GM23338 (cell line): ENCODE data around the gene TPP1. TPM values are rescaled to one million over a fixed set of nuclear protein-coding genes. Genes with fewer than 3 reads are reported as not detected.

Experiments used
- ATAC-seq: fragments of 200-7000 bp; cut with Tn5 transposase; 3 replicates; pipeline ENCODE4 v1.9.1; 2020
- DNase-seq: peaks from one replicate; pipeline ENCODE4 v3.0.0-alpha.2; 2015; ENCODE audit warnings: low spot score
- H2AFZ ChIP-seq: fragments of 200-600 bp; sonication (generic); 2 replicates; pipeline ENCODE4 v1.8.0; 2016; ENCODE audit warnings: antibody characterized with exemption, mild to moderate bottlenecking, moderate library complexity
- H3F3A ChIP-seq: fragments of 200-600 bp; sonication (generic); replicated peaks from 2 replicates; pipeline ENCODE4 v1.8.0; 2017; ENCODE audit warnings: antibody characterized with exemption, mixed run types, low read depth
- H3K27ac ChIP-seq: fragments of 200-600 bp; sonication (generic); 2 replicates; pipeline ENCODE4 v1.6.1; 2016; ENCODE audit warnings: low read depth
- H3K27me3 ChIP-seq: fragments of 200-600 bp; sonication (generic); 2 replicates; pipeline ENCODE4 v1.8.0; 2016; ENCODE audit warnings: mild to moderate bottlenecking, mixed run types, moderate library complexity; ENCODE audit not compliant: insufficient read depth
- H3K36me3 ChIP-seq: fragments of 200-600 bp; sonication (generic); 2 replicates; pipeline ENCODE4 v1.8.0; 2016; ENCODE audit warnings: mild to moderate bottlenecking; ENCODE audit not compliant: insufficient read depth
- H3K4me1 ChIP-seq: fragments of 200-600 bp; sonication (generic); 2 replicates; pipeline ENCODE4 v1.8.0; 2016; ENCODE audit warnings: mild to moderate bottlenecking, moderate library complexity; ENCODE audit not compliant: insufficient read depth
- H3K4me2 ChIP-seq: fragments of 200-600 bp; sonication (generic); 2 replicates; pipeline ENCODE4 v1.7.1; 2017; ENCODE audit warnings: mixed run types
- H3K4me3 ChIP-seq: fragments of 200-600 bp; sonication (generic); 2 replicates; pipeline ENCODE4 v1.6.1; 2016; ENCODE audit warnings: mixed run types
- H3K79me2 ChIP-seq: fragments of 200-600 bp; sonication (generic); replicated peaks from 2 replicates; pipeline ENCODE4 v1.8.0; 2017; ENCODE audit warnings: mild to moderate bottlenecking; ENCODE audit not compliant: insufficient read depth
- H3K9me2 ChIP-seq: fragments of 200-600 bp; sonication (generic); 2 replicates; pipeline ENCODE4 v1.8.0; 2017; ENCODE audit not compliant: insufficient read depth
- H4K20me1 ChIP-seq: fragments of 200-600 bp; sonication (generic); replicated peaks from 2 replicates; pipeline ENCODE4 v1.8.0; 2017; ENCODE audit warnings: mild to moderate bottlenecking; ENCODE audit not compliant: insufficient read depth
- H3K27ac Mint-ChIP-seq: 2 replicates; pipeline ENCODE4 v1.8.0; 2020; ENCODE audit warnings: inconsistent platforms, mild to moderate bottlenecking, moderate library complexity, mixed read lengths
- H3K27me3 Mint-ChIP-seq: 3 replicates; pipeline ENCODE4 v1.8.0; 2022; ENCODE audit warnings: low read depth, mild to moderate bottlenecking, moderate library complexity, mixed read lengths, inconsistent platforms; ENCODE audit not compliant: insufficient read depth, poor library complexity
- H3K36me3 Mint-ChIP-seq: 3 replicates; pipeline ENCODE4 v1.8.0; 2021; ENCODE audit warnings: low read depth, mild to moderate bottlenecking, inconsistent platforms, moderate library complexity, mixed read lengths
- H3K4me1 Mint-ChIP-seq: 3 replicates; pipeline ENCODE4 v1.8.0; 2020; ENCODE audit warnings: mild to moderate bottlenecking, inconsistent platforms, mixed read lengths
- H3K4me3 Mint-ChIP-seq: 3 replicates; pipeline ENCODE4 v1.8.0; 2021; ENCODE audit warnings: moderate library complexity, mild to moderate bottlenecking, inconsistent platforms, mixed read lengths
- H3K9me3 Mint-ChIP-seq: 3 replicates; pipeline ENCODE4 v1.8.0; 2020; ENCODE audit warnings: moderate library complexity, mild to moderate bottlenecking, inconsistent platforms, mixed read lengths
- CREB1 ChIP-seq: fragments of 250-450 bp; sonication (Bioruptor Pico); IDR thresholded peaks from 2 replicates; pipeline ENCODE4 v1.5.0; 2020; ENCODE audit warnings: low read depth, mild to moderate bottlenecking, moderate library complexity
- EZH2 ChIP-seq: fragments of 200-600 bp; sonication (generic); IDR thresholded peaks from one replicate; pipeline ENCODE4 v1.8.0; 2017; ENCODE audit warnings: antibody characterized with exemption, mild to moderate bottlenecking, low read depth; ENCODE audit not compliant: unreplicated experiment
- EZH2phosphoT487 ChIP-seq: fragments of 200-600 bp; sonication (generic); IDR thresholded peaks from one replicate; pipeline ENCODE4 v1.8.1; 2018; ENCODE audit warnings: antibody characterized with exemption; ENCODE audit not compliant: unreplicated experiment
- JUNB ChIP-seq: IDR thresholded peaks from one replicate; pipeline ENCODE4 v1.6.1; 2016; ENCODE audit warnings: antibody characterized with exemption; ENCODE audit not compliant: unreplicated experiment
- NANOG ChIP-seq: IDR thresholded peaks from 2 replicates; pipeline ENCODE4 v1.6.1; 2016; ENCODE audit warnings: antibody characterized with exemption, borderline replicate concordance
- POLR2AphosphoS5 ChIP-seq: IDR thresholded peaks from 2 replicates; pipeline ENCODE4 v1.6.1; 2016; ENCODE audit warnings: antibody characterized with exemption, low read depth
- STAT1 ChIP-seq: IDR thresholded peaks from one replicate; pipeline ENCODE4 v1.6.1; 2016; ENCODE audit warnings: antibody characterized with exemption; ENCODE audit not compliant: unreplicated experiment
- ZNF114 ChIP-seq: fragments of 250-450 bp; sonication (Bioruptor Pico); IDR thresholded peaks from 2 replicates; pipeline ENCODE4 v1.5.0; 2020; ENCODE audit warnings: mild to moderate bottlenecking, moderate library complexity
- ZNF331 ChIP-seq: fragments of 250-450 bp; sonication (Bioruptor Pico); IDR thresholded peaks from 2 replicates; pipeline ENCODE4 v1.5.0; 2020; ENCODE audit warnings: low read depth, mild to moderate bottlenecking, moderate library complexity
- polyA plus RNA-seq: library from polyadenylated mRNA; unstranded; fragments of >200 nt; fragmentation: Nextera tagmentation; extraction: Ambion mirVana; gene quantifications from 2 replicates; pipeline ENCODE4 v1.2.1, GENCODE V29; 2016
- total RNA-seq: library from RNA; depleted of rRNA; stranded (reverse); fragments of >200 nt; shearing (Covaris generic); gene quantifications from 2 replicates; pipeline ENCODE4 v1.2.3, GENCODE V29; 2014
- TF ChIP-seq, protein P1 (sequence below): IDR thresholded peaks from one replicate; pipeline ENCODE4 v1.6.1; 2018; ENCODE audit warnings: antibody characterized with exemption; ENCODE audit not compliant: unreplicated experiment
- TF ChIP-seq, protein P2 (sequence below): IDR thresholded peaks from 2 replicates; pipeline ENCODE4 v1.6.1; 2016; ENCODE audit warnings: antibody characterized with exemption
- TF ChIP-seq, protein P3 (sequence below): fragments of 250-450 bp; sonication (Bioruptor Pico); IDR thresholded peaks from 2 replicates; pipeline ENCODE4 v1.5.0; 2020; ENCODE audit warnings: mild to moderate bottlenecking, moderate library complexity
- TF ChIP-seq, protein P4 (sequence below), 2 experiments: fragments of 200-600 bp in 1 of 2; sonication (generic) in 1 of 2; conservative IDR thresholded peaks; 2 replicates each; pipeline versions ENCODE4 v1.5.1 to v1.6.1; 2016 to 2017; ENCODE audit warnings: antibody characterized with exemption in 2 of 2, low read depth in 2 of 2, mild to moderate bottlenecking in 2 of 2, moderate library complexity in 1 of 2

The TPP1 gene
- total and polyA plus RNA-seq, 2 experiments from 2014 or later: 21.7 to 49.7 TPM

DNA sequence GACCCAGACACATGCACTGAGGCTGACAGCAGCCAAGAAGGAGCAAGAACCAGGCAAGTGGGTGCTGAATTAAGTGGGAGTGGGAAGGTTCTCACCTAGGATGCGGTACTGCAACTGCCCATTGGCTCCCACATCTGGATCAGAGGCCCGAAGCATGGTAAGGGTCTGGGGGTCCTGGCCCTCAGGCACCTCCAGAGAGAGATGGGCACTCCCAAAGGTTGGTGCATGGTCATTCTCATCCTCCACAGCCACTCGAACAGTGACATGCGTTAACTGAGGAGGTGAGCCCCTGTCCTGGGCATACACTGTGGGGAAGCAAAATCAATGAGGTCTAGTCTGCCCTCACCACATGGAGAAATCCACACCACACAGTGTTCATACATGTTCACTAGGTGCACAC lies 9.3 kb upstream of the TPP1 start:
- TF ChIP-seq JUNB: no peak
- TF ChIP-seq STAT1: no peak
- TF ChIP-seq POLR2AphosphoS5: no peak
- no peak for TF ChIP-seq EZH2phosphoT487
- TF ChIP-seq, protein P1, sequence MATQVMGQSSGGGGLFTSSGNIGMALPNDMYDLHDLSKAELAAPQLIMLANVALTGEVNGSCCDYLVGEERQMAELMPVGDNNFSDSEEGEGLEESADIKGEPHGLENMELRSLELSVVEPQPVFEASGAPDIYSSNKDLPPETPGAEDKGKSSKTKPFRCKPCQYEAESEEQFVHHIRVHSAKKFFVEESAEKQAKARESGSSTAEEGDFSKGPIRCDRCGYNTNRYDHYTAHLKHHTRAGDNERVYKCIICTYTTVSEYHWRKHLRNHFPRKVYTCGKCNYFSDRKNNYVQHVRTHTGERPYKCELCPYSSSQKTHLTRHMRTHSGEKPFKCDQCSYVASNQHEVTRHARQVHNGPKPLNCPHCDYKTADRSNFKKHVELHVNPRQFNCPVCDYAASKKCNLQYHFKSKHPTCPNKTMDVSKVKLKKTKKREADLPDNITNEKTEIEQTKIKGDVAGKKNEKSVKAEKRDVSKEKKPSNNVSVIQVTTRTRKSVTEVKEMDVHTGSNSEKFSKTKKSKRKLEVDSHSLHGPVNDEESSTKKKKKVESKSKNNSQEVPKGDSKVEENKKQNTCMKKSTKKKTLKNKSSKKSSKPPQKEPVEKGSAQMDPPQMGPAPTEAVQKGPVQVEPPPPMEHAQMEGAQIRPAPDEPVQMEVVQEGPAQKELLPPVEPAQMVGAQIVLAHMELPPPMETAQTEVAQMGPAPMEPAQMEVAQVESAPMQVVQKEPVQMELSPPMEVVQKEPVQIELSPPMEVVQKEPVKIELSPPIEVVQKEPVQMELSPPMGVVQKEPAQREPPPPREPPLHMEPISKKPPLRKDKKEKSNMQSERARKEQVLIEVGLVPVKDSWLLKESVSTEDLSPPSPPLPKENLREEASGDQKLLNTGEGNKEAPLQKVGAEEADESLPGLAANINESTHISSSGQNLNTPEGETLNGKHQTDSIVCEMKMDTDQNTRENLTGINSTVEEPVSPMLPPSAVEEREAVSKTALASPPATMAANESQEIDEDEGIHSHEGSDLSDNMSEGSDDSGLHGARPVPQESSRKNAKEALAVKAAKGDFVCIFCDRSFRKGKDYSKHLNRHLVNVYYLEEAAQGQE: no peak
- TF ChIP-seq, protein P2, sequence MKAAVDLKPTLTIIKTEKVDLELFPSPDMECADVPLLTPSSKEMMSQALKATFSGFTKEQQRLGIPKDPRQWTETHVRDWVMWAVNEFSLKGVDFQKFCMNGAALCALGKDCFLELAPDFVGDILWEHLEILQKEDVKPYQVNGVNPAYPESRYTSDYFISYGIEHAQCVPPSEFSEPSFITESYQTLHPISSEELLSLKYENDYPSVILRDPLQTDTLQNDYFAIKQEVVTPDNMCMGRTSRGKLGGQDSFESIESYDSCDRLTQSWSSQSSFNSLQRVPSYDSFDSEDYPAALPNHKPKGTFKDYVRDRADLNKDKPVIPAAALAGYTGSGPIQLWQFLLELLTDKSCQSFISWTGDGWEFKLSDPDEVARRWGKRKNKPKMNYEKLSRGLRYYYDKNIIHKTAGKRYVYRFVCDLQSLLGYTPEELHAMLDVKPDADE: no peak
- no peak for TF ChIP-seq EZH2
- TF ChIP-seq NANOG: no peak
- TF ChIP-seq, protein P3, sequence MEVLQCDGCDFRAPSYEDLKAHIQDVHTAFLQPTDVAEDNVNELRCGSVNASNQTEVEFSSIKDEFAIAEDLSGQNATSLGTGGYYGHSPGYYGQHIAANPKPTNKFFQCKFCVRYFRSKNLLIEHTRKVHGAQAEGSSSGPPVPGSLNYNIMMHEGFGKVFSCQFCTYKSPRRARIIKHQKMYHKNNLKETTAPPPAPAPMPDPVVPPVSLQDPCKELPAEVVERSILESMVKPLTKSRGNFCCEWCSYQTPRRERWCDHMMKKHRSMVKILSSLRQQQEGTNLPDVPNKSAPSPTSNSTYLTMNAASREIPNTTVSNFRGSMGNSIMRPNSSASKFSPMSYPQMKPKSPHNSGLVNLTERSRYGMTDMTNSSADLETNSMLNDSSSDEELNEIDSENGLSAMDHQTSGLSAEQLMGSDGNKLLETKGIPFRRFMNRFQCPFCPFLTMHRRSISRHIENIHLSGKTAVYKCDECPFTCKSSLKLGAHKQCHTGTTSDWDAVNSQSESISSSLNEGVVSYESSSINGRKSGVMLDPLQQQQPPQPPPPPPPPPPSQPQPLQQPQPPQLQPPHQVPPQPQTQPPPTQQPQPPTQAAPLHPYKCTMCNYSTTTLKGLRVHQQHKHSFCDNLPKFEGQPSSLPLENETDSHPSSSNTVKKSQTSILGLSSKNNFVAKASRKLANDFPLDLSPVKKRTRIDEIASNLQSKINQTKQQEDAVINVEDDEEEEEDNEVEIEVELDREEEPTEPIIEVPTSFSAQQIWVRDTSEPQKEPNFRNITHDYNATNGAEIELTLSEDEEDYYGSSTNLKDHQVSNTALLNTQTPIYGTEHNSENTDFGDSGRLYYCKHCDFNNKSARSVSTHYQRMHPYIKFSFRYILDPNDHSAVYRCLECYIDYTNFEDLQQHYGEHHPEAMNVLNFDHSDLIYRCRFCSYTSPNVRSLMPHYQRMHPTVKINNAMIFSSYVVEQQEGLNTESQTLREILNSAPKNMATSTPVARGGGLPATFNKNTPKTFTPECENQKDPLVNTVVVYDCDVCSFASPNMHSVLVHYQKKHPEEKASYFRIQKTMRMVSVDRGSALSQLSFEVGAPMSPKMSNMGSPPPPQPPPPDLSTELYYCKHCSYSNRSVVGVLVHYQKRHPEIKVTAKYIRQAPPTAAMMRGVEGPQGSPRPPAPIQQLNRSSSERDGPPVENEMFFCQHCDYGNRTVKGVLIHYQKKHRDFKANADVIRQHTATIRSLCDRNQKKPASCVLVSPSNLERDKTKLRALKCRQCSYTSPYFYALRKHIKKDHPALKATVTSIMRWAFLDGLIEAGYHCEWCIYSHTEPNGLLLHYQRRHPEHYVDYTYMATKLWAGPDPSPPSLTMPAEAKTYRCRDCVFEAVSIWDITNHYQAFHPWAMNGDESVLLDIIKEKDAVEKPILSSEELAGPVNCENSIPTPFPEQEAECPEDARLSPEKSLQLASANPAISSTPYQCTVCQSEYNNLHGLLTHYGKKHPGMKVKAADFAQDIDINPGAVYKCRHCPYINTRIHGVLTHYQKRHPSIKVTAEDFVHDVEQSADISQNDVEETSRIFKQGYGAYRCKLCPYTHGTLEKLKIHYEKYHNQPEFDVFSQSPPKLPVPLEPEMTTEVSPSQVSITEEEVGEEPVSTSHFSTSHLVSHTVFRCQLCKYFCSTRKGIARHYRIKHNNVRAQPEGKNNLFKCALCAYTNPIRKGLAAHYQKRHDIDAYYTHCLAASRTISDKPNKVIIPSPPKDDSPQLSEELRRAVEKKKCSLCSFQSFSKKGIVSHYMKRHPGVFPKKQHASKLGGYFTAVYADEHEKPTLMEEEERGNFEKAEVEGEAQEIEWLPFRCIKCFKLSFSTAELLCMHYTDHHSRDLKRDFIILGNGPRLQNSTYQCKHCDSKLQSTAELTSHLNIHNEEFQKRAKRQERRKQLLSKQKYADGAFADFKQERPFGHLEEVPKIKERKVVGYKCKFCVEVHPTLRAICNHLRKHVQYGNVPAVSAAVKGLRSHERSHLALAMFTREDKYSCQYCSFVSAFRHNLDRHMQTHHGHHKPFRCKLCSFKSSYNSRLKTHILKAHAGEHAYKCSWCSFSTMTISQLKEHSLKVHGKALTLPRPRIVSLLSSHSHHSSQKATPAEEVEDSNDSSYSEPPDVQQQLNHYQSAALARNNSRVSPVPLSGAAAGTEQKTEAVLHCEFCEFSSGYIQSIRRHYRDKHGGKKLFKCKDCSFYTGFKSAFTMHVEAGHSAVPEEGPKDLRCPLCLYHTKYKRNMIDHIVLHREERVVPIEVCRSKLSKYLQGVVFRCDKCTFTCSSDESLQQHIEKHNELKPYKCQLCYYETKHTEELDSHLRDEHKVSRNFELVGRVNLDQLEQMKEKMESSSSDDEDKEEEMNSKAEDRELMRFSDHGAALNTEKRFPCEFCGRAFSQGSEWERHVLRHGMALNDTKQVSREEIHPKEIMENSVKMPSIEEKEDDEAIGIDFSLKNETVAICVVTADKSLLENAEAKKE: no peak
- no peak for TF ChIP-seq ZNF331
- TF ChIP-seq ZNF114 (CRISPR knock-in tag): no peak
- TF ChIP-seq CREB1 (CRISPR knock-in tag): no peak
- TF ChIP-seq, protein P4, sequence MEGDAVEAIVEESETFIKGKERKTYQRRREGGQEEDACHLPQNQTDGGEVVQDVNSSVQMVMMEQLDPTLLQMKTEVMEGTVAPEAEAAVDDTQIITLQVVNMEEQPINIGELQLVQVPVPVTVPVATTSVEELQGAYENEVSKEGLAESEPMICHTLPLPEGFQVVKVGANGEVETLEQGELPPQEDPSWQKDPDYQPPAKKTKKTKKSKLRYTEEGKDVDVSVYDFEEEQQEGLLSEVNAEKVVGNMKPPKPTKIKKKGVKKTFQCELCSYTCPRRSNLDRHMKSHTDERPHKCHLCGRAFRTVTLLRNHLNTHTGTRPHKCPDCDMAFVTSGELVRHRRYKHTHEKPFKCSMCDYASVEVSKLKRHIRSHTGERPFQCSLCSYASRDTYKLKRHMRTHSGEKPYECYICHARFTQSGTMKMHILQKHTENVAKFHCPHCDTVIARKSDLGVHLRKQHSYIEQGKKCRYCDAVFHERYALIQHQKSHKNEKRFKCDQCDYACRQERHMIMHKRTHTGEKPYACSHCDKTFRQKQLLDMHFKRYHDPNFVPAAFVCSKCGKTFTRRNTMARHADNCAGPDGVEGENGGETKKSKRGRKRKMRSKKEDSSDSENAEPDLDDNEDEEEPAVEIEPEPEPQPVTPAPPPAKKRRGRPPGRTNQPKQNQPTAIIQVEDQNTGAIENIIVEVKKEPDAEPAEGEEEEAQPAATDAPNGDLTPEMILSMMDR (conservative IDR thresholded peaks at IDR 0.05; ENCODE audit: low read depth in 2 of 2): no peak
- Mint-ChIP-seq H3K9me3 (no peaks in the 10 kb centered on the region; the same call in 2 of the 3 replicates), H3K4me3 (0 out of 3 replicates have a peak overlapping the region, but pooled peaks have one; percentile 19), H3K27me3 (peaks cover 38% of the 10 kb centered on the region), H3K4me1 (peaks cover 9% of the 10 kb centered on the region), H3K27ac (no peak overlapping the region), H3K36me3 (peaks cover 13% of the 10 kb centered on the region)
- H3K79me2 ChIP-seq: no peaks in the 10 kb centered on the region
- H3K36me3 ChIP-seq: no peaks in the 10 kb centered on the region
- H3K27ac ChIP-seq: no peak overlapping the region
- no peak for ATAC-seq
- no peak for DNase-seq
- no peak overlapping the region for H3K4me3 ChIP-seq
- no peaks in the 10 kb centered on the region; the same call in 1 of the 2 replicates for H3F3A ChIP-seq
- no peak overlapping the region for H2AFZ ChIP-seq
- H3K27me3 ChIP-seq: peaks cover 40% of the 10 kb centered on the region
- no peaks in the 10 kb centered on the region for H3K9me2 ChIP-seq
- H3K4me1 ChIP-seq: no peaks in the 10 kb centered on the region; the same call in 1 of the 2 replicates
- H4K20me1 ChIP-seq: no peaks in the 10 kb centered on the region
- H3K4me2 ChIP-seq: no peak overlapping the region
